ENCODE measurements around the gene RALGAPA2. TPM values are rescaled to one million over a fixed set of nuclear protein-coding genes. Genes with fewer than 3 reads are reported as not detected.

Gene RALGAPA2
- polyA plus RNA-seq, 1 donor from 2014 or later, result 21.8 TPM

DNA sequence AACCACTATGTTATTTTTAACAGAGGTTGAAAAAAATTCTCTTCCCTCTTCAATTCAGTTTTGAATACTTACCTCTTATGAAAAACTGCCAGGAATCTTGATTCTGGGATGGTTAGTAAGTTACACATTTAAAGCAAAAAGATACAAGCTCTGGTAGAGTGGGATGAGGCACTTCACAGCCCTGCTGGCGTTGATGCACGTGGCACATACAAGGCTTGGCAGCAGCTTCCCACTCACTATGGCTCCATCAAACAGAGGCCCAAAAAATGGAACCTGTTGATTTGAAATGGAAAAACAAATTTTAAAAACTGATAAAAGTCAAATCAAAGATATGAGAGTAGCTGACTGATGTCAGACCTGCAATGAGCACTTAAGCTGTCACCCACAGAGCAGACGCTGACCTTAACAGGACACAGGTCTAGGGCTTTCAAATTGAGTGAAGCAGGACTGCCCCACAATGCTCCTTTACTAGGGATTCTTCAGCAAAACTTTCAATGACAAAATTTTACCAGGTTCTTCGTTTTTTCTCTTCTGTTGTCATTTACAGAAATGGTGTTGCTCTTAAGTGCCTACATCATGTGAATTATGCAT, 239.7 kb downstream of the RALGAPA2 start:
- Histone ChIP-seq H3K27ac (ENCODE audit: low read length) (no peak overlapping the region), H4K20me1 (ENCODE audit: insufficient read depth) (no peaks in the 10 kb centered on the region), H3K4me2 (ENCODE audit: low read length) (no peak overlapping the region), H3K4me3 (ENCODE audit: low read length) (no peak overlapping the region), H3K79me2 (replicated peaks; ENCODE audit: insufficient read depth, low read length) (no peaks in the 10 kb centered on the region), H2AFZ (ENCODE audit: low read depth, low read length) (no peak overlapping the region), H3K27me3 (ENCODE audit: insufficient read depth, low read depth, low read length) (no peaks in the 10 kb centered on the region), H3F3A (ENCODE audit: insufficient read depth, low read length, poor library complexity, severe bottlenecking) (no peaks in the 10 kb centered on the region), H3K9me2 (ENCODE audit: insufficient read depth, low read length) (no peaks in the 10 kb centered on the region), H3K36me3 (ENCODE audit: insufficient read depth, low read length) (no peaks in the 10 kb centered on the region), H3K9me3 (ENCODE audit: low read length) (no peaks in the 10 kb centered on the region), H3K9ac (ENCODE audit: low read length) (no peak overlapping the region)
- TF ChIP-seq POLR2AphosphoS5 (IDR thresholded peaks at IDR 0.05) (no peak), MXI1 (conservative IDR thresholded peaks at IDR 0.05; ENCODE audit: poor library complexity, severe bottlenecking) (no peak), RAD21 (conservative IDR thresholded peaks at IDR 0.05) (no peak), SMC3 (conservative IDR thresholded peaks at IDR 0.05; ENCODE audit: poor library complexity) (no peak), TAF1 (IDR thresholded peaks at IDR 0.05; ENCODE audit: low read depth) (no peak), EZH2 (IDR thresholded peaks at IDR 0.05; ENCODE audit: borderline replicate concordance, insufficient read depth, low read length, poor library complexity, severe bottlenecking) (no peak), EP300 (conservative IDR thresholded peaks at IDR 0.05; ENCODE audit: poor library complexity, severe bottlenecking) (no peak)
- TF ChIP-seq, protein P1, sequence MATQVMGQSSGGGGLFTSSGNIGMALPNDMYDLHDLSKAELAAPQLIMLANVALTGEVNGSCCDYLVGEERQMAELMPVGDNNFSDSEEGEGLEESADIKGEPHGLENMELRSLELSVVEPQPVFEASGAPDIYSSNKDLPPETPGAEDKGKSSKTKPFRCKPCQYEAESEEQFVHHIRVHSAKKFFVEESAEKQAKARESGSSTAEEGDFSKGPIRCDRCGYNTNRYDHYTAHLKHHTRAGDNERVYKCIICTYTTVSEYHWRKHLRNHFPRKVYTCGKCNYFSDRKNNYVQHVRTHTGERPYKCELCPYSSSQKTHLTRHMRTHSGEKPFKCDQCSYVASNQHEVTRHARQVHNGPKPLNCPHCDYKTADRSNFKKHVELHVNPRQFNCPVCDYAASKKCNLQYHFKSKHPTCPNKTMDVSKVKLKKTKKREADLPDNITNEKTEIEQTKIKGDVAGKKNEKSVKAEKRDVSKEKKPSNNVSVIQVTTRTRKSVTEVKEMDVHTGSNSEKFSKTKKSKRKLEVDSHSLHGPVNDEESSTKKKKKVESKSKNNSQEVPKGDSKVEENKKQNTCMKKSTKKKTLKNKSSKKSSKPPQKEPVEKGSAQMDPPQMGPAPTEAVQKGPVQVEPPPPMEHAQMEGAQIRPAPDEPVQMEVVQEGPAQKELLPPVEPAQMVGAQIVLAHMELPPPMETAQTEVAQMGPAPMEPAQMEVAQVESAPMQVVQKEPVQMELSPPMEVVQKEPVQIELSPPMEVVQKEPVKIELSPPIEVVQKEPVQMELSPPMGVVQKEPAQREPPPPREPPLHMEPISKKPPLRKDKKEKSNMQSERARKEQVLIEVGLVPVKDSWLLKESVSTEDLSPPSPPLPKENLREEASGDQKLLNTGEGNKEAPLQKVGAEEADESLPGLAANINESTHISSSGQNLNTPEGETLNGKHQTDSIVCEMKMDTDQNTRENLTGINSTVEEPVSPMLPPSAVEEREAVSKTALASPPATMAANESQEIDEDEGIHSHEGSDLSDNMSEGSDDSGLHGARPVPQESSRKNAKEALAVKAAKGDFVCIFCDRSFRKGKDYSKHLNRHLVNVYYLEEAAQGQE (IDR thresholded peaks at IDR 0.05; ENCODE audit: borderline replicate concordance), result no peak
- TF ChIP-seq, protein P2, sequence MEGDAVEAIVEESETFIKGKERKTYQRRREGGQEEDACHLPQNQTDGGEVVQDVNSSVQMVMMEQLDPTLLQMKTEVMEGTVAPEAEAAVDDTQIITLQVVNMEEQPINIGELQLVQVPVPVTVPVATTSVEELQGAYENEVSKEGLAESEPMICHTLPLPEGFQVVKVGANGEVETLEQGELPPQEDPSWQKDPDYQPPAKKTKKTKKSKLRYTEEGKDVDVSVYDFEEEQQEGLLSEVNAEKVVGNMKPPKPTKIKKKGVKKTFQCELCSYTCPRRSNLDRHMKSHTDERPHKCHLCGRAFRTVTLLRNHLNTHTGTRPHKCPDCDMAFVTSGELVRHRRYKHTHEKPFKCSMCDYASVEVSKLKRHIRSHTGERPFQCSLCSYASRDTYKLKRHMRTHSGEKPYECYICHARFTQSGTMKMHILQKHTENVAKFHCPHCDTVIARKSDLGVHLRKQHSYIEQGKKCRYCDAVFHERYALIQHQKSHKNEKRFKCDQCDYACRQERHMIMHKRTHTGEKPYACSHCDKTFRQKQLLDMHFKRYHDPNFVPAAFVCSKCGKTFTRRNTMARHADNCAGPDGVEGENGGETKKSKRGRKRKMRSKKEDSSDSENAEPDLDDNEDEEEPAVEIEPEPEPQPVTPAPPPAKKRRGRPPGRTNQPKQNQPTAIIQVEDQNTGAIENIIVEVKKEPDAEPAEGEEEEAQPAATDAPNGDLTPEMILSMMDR (IDR thresholded peaks at IDR 0.05; ENCODE audit: poor library complexity, severe bottlenecking), result no peak

DNA sequence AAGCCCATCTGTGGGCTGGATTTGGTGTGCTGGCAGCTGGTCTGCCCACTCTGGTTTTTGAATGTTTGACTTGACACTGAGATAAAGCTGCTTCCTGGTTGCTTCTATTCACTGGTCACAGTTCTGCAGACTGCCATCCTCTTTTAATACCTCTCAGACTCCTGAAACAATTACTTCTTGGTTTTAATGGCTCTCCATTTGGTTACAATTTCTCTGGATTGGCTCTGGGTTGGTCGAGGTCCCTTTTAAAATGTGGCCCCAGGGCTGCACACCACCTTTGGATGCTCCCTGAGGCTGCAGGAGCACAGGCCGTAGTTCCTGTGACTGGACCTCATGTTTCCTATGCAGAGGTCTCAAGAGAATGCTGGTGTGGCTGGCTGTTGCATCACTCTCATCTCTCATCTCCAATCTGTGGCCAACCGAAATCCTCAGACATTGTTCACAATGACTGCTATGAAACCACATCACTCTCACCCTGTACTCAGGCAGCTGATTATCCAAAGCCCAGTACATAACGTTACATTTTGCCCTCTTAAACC, 246.0 kb downstream of the RALGAPA2 start:
- Histone ChIP-seq H3K27ac (ENCODE audit: low read length) (no peak overlapping the region), H3K79me2 (replicated peaks; ENCODE audit: insufficient read depth, low read length) (no peaks in the 10 kb centered on the region), H4K20me1 (ENCODE audit: insufficient read depth) (no peaks in the 10 kb centered on the region), H3K9me2 (ENCODE audit: insufficient read depth, low read length) (no peaks in the 10 kb centered on the region), H3K4me2 (ENCODE audit: low read length) (no peak overlapping the region), H3K27me3 (ENCODE audit: insufficient read depth, low read depth, low read length) (no peaks in the 10 kb centered on the region), H3K36me3 (ENCODE audit: insufficient read depth, low read length) (no peaks in the 10 kb centered on the region), H3K4me3 (ENCODE audit: low read length) (no peak overlapping the region), H3K9ac (ENCODE audit: low read length) (no peak overlapping the region), H3F3A (ENCODE audit: insufficient read depth, low read length, poor library complexity, severe bottlenecking) (no peaks in the 10 kb centered on the region), H2AFZ (ENCODE audit: low read depth, low read length) (no peak overlapping the region), H3K9me3 (ENCODE audit: low read length) (no peaks in the 10 kb centered on the region)
- TF ChIP-seq, protein P2 (IDR thresholded peaks at IDR 0.05; ENCODE audit: poor library complexity, severe bottlenecking), result no peak
- TF ChIP-seq RAD21 (conservative IDR thresholded peaks at IDR 0.05), result no peak
- no peak for TF ChIP-seq EP300 (conservative IDR thresholded peaks at IDR 0.05; ENCODE audit: poor library complexity, severe bottlenecking)
- no peak for TF ChIP-seq EZH2 (IDR thresholded peaks at IDR 0.05; ENCODE audit: borderline replicate concordance, insufficient read depth, low read length, poor library complexity, severe bottlenecking)
- no peak for TF ChIP-seq MXI1 (conservative IDR thresholded peaks at IDR 0.05; ENCODE audit: poor library complexity, severe bottlenecking)
- TF ChIP-seq POLR2AphosphoS5 (IDR thresholded peaks at IDR 0.05), result no peak
- TF ChIP-seq, protein P1 (IDR thresholded peaks at IDR 0.05; ENCODE audit: borderline replicate concordance), result no peak
- no peak for TF ChIP-seq SMC3 (conservative IDR thresholded peaks at IDR 0.05; ENCODE audit: poor library complexity)
- no peak for TF ChIP-seq TAF1 (IDR thresholded peaks at IDR 0.05; ENCODE audit: low read depth)

Measured in neural cell (in vitro differentiated cells).